Stimulated activated CD8-positive, alpha-beta memory T cell treated with anti-CD3 and anti-CD28 coated beads, Interleukin-4, amount 100 ng/mL, for 4 hours (primary cell): Measurements from ENCODE around the gene CFAP77.

ENCODE experiments used
- DNase-seq, 2 donors: peaks; one replicate each; pipeline ENCODE4 v3.0.0-alpha.2; 2020; ENCODE audit warnings: low read depth in 2 of 2, low spot score in 1 of 2

CFAP77 gene

DNA sequence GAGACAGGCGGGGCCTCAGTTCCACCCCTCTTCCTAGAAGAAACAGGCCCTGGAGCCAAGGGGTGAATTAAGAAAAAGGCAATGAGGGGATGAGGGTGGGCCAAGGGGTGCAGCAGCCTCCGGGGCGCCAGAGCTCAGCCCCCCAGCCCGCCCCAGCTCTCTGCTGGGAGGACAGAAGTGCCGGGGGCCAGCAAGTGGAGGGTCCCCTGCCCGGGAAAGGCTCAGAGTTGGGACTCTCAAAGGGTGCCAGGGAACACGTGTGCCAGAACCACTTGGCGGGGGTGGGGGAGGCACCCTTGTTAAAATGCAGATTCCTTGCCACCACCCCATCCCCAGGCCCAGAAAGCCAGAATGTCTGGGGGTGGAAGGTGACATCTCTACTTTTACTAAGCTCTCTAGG is 104.8 kb downstream of the CFAP77 start:
- no peak for DNase-seq

DNA sequence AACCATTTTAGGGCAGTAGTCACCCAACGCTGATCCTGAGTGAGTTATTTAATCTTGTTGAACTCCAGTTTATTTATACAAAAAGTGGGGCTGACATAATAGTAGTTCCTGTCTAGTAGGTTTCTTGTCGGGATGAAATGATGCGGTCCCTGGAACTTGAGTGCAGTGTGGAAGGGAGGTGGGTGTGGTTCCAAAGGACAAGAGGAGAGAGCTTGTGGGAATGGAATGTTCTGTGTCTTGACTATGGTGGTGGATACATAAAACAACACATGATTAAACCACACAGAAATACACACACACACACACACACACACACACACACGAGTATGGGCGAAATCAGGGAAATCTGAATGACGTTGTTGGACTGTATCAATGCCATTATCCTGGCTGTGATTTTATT is 106.3 kb downstream of the CFAP77 start:
- no peak for DNase-seq

DNA sequence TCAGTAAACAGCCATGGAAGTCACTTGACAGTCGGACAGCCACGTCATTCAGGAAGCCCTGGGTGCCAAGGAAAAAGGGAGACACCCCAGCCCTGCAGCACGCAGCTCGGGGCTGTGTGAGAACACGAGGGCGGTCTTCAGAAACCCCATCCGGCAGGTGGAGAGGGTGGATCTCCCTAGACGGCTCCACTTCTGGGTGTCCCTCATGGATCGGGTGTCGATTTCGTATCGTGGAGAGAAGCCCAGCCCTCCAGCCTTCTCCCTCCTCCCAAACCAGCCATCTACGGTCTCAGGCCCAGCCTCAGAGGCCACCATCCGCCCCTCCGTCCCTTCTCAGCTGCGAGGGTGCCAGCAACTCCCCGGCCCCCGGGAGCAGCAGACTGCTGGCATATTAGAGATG is 106.9 kb downstream of the CFAP77 start:
- no peak for DNase-seq

DNA sequence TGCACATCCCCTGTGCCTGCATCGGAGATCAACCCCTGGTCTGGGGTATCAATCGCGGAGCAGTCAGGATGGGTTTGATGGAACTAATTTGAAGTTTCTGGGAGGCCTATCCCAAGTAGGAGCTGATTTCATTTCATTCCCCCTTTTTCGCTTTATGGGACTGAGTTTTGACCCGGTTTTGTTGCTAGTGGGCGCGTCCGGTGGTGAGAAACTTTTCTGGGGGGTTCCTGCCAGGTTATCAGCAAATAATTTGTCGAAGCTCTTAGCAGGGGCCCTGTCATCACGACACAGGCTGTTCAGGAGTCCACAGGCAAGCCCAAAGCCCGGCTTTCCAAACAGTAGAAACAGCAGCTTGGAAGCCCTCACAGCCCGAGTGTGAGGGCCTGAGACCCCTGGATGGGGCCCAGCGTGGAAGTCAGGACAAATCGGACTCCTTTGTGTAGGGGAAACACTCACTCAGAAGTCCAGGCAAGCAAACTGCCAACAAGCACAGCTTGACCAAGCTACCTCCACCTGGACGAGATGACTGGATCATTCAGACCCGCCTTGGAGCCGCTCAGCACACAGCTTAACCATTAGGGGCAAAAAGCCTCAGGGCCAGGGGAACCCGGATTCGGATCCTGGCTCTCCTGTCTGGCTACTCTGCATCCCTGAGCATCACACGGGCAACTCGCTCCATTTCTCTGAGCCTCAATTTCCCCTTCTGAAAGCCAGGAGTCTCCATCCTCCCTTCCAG is 108.0 kb downstream of the CFAP77 start:
- DNase-seq, result no peak

DNA sequence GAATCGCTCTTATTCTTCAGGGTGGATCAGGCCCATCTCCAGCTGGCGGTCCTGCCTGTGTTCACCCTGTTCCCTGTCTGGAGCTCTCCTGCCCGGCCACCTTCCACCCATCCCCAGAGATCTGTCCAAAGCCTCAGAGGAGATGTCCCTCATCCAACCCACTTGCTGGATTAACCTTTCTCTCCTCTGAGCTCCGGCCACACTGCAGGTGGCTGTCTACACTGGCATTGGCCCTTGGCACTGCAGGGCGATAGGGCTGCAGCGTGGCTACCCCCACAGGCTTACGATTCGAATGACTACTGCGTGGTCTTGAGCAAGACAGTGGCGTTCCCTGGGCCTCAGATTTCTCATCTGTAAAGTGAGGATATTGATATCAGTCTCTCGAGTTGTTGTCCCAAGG is 108.6 kb downstream of the CFAP77 start:
- no peak for DNase-seq

DNA sequence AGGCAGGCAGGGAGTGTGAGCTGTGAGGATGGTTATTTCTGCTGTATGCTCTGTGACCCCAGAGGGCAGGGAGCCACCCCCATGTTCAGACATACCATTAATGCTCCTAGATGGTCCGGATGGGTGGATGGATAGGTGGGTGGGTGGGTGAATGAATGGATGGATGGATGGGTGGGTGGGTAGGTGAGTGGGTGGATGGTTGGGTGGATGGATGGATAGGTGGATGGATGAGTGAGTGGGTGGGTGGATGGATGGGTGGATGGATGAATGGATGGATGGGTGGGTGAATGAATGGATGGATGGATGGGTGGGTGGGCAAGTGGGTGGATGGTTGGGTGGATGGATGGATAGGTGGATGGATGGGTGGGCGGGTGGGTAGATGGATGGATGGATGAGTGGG is 109.0 kb downstream of the CFAP77 start:
- no peak for DNase-seq

DNA sequence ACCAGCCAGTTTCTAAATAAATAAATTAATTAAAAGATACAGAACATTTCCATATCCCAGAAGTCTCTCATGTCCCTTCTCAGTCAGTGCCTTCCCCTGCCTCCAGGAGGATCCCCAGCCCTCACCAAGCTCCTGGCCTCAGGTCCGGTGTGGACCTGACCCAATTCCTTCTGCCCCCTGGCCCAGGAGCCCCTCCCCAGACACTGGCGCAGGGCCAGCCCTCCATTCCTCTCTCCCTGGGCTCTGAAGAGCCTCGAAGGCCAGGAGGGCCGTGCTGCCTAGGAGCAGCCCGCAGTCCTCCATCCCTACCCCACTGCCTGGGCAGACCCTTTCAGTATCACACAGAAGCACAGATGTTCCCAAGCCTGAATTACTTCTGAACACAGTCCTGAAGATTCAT is 110.6 kb downstream of the CFAP77 start:
- DNase-seq, result no peak

DNA sequence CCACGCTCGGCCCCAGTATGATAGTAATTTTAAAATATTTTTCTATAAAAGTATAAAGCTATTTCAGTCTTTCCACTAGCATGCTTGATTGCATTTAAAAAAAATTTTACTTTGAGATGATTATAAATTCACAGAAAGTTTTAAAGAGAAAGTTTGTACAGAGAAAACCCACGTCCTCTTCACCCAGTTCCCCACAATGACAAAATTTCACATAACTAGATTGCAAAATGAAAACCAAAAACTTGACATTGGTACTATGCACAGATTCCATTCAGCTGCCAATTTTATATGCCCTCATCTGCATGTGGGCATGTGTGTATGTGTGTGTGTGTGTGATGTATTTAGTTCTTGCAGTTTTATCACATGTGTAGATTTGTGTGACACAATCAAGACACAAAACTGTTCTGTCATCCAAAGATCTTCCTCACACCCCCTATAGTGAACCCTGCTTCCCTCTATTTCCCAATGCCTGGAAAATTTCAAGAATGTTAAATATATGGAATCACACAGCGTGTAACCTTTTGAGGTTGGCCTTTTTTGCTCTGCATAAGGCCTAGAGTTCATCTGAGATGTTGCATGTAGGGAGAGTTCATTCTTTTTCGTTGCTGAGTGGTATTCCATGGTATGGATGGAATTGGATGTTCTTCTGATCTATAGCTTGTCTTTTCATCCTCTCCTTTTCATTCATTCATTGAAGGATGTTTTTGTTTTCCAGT is 115.5 kb downstream of the CFAP77 start:
- no peak for DNase-seq

DNA sequence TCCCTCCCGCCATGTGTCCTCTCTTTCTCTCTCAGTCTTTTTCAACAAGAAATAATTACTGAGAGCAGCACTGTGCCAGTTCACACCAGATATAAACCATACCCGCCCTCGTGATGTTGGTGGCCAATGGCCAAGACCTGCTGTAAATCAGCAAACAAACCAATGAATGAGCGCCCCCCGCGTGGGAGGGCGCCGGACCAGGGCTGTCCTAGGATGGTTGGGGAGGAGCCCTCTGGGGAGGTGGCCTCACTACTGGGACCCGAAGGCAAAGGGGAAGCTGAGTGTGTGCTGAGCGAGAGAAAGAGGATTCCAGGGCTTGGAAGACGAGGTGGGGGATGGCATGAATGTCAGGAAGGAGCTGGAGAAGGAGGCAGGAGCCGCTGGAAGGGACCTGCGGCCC is 121.2 kb downstream of the CFAP77 start:
- DNase-seq, result no peak

DNA sequence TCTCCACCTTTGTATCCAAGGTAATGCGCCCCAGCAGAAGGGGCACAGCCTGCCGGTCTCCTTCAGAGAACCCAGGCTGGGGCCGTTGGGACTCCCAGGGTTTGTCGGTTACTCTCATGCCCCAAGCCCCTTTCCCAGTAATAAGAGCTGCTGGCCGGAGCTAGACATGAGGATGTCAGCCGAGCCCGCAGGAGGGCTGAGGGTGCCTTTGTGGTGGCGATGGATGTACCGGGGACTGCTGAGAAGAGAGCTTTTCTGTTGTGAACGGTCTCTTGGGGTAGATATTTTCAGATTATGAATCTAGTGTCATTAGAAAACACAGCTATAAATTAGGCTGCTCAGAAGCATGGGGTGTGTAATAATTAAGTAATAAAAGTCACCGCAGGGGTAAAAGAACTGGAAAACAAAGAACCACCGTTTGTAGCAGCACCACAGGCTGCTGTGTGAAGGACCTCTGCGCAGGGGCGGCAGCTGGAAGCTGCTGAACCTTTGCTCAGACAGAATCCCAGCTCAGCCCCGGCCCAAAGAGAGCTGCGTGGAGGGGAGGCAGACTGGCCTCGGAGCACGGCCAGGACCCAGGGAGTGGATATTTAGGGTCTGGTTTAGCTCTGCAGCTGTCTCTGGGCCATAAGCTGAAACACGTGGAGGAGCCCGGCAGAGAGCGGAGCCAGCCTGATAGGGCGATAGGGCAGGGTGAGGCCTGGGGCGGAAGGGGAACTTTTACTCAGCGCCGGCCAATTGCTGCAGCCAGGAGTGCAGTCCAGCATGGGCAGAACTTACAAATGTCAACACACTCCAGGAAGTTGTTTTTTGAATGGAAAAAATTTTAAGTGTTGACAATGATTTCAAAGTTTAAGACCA is 121.9 kb downstream of the CFAP77 start:
- no peak for DNase-seq

DNA sequence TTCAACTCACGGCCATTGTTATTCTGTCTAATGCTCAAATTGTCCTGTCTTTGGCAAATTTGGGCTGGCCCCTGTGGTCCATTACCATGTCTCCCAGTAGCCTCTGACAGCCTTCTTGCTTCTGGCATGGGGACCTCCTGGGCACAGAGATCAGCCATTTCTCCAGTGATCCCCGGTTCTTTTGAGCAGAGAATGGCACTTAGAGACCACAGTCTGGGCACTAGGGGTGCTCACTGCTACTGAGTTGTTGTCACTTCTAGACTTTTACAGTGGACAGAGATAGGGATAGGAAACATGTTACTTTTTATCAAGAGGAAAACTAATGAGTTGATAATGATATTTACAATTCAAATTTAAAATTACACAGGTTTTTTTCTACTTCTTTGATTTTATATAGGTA is 124.8 kb downstream of the CFAP77 start:
- DNase-seq, result no peak

DNA sequence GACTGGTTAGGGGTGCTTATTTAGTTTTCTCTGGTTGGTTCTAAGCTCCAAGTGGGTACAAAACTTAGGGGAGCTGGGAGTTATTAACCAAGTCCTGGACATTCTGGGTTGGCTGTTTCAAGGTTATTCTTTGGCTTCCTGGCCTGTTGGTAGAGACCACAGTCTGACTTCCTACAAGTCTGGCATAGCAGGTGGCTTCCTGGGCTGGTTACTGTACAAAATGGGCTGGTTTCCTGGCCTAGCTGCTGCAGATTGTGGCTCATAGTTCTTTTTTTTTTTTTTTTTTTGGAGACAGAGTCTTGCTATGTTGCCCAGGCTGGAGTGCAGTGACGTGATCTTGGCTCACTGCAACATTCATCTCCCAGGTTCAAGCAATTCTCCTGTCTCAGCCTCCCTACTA is 126.1 kb downstream of the CFAP77 start:
- no peak for DNase-seq

DNA sequence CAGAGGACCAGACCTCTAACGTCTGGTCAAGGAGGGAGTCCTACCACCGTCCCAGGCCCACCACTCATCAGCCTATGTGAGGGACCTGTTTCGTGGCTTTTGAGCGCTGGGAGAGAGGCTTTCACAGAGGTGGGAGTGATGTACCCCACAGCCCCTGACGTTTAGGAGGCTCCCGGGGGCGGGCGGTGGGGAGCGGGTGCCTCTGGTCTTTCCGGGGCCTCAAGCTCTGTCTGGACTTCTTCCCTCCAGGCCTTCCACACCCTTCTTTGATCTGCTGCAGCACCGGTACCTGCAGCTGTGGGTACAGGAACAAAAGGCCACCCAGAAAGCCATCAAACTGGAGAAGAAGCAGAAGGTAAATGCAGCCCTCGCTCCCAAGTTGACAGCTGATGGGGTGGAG is 127.3 kb downstream of the CFAP77 start:
- DNase-seq, result no peak

DNA sequence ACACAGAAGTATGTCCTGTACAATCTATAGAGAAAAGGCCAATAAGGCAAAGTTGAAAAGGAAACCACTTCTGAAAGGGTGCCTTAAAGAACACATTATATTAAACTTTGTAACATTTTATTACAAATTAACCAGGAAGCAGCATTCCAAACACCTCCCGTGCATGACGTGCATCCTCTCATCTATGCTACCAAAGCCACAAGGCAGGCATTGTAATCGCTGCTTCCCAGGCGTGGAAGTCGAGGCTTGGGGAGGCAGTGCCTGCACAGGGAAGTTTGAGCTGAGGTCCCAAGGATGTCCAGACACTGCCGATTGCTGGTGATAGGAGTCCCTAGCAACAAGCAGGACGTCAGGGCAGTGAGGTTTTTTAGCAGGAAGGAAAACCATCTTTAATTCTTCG is 128.1 kb downstream of the CFAP77 start:
- no peak for DNase-seq

DNA sequence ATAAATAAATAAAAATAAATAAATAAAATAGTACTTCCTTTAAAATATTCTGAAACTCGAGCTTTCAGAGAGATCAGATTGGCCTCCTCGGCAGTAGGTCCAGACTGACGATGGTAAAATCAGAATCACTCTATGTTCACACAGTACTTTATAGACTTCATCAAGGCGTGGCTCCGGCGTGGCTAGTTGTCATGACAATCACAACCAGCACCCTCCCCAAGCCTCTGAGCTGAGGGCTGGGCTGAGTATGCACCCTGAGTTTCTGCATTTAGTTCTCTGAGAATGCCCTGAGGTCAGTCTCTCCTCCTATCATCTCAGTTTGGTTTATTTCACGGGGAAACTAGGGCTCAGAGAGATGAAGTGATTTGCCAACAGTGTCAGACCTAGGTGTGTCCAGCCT is 129.1 kb downstream of the CFAP77 start:
- DNase-seq, result no peak

DNA sequence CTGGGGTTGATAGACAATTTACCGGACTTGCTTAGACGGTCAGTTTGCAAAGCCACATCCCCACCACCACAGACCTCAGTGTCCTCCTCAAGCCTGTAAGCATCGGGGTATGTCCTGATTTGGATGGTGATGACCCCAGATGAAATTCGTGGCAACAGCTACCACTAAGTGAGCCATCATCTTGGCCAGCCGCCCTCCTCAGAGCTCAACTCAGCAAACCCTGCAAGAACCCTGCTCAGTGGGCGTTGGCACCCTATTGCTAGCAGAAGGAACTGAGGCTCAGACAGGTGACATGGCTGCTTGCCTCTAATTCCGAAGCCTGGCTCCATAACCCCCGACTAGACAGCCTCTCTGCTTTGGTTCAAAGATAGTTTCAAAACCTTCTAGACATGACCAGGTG is 131.0 kb downstream of the CFAP77 start:
- DNase-seq, result no peak

DNA sequence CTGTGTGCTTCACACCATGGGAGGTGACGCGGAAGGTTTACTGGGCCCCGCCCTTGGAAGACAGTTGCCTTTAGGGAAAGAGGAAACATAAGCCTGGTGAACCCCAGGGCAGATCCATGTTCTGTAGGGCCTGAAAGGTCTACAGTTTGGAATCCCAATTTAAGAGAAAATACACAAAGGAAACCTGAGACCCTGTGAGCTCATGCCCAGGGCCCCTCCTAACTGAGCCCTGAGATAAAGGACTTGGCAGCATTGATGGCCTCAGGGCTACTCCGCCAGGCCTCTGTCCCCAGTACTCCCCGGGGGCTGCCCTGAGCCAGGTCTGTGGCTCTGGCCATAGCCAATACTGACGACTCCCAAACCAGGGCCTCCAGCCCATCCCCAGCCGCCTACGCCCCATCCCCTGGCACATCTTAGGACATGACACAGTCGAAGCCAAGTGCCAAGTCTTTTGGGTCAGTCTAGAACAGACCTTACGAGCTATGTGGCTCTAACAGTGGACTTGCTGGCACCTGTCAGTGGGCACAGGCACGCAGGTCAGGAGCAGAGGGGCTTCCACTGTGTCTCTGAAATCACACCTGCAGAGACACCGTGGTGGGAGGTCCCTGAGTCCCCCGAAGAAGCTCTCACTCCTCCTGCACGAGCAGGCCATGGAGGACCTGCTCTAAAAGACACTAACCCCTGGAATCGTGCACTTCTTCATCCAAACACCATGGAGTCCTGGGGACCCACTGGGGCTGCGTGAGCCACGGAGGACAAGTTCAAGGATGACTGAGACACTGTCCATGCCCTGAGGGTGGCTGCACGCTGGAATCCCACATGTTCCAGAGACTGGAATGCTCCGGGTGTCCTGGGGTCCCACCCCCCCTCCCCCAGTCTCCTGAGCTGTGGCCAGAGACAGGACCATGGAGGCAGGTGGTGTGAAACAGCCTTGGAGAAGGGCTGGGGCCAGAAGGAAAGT is 132.1 kb downstream of the CFAP77 start:
- no peak for DNase-seq

DNA sequence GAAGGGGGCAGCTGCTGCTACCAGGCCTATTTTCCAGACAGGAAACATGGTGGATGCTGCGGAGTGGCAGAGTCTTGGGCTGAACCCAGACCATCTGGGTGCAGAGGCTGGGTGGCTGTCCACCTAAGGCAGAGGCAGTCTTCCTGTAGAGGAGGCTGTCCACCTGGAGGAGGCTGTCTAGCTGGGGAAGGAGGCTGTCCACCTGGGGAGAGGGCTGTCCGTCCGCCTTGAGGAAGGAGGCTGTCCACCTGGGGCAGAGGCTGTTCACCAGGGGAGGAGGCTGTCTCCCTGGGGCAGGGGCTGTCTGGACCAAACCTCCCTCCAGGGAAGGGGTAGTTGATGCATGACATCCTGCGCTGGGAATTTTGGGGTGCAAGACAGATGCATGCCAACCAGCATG is 133.2 kb downstream of the CFAP77 start:
- no peak for DNase-seq

DNA sequence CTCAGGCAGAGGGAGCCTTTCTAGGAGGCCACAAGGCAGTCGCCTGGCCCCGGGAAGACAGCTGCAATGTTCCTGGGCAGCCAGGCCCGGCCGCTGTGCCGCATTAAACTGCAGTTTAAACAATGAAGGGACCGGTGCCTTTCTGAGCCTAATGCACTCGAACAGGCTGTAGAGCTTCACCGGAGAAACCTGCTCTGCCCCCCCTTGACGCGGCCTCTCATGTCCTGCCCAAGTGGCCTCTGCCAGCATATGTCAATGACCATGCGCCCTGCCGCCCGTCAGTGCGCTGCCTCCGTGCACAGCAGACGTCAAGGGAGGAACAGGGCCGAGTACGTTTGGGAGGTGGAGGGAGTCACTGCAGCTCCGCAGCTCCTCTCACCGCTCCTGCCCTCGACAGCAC is 133.9 kb downstream of the CFAP77 start:
- no peak for DNase-seq

DNA sequence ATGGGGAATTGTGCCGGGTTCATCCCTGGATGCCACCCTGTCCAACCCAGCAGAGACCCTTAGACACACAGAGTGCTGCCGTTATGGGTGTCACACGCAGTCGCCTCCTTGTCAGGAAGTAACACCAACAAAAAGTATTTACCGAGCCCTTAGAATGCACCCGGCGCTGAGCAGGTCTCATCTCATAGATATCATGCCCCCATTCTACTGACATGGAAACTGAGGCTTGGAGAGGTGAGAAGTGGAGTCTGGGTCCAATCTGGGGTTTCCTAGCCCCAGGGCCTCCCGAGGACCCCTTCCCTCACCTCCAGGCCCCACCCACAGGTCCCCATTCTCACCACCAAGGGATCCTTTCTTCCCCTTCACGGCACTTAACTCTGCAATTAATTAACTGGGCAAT is 135.6 kb downstream of the CFAP77 start:
- DNase-seq, result no peak
